Measurements from ENCODE around the gene CTTNBP2NL.
"Not testable (repeated sequence)": the region's sequence is repeated elsewhere in the genome, so short reads cannot be mapped to it uniquely, and the experiment has no call there.

The CTTNBP2NL gene

DNA sequence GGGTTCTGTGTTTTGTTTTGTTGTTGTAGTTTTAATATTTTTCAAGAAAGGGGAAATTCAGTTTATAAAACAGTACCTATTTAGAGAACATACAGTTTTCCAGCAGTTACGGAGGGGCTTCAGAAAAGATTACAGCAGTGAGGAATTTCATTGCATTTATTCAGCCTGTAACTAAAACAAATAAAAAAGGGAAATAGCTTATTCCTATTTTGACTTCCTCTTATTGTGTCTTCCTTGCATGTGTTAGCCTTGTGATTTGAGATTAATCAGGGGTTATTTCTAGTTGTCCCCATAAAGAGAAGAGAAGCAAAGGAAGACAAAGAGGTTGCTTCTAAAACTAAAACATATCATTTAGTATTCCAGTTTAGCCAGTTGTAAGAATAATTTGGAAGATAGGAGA, 35.0 kb downstream of the CTTNBP2NL start:
- no peak for DNase-seq

DNA sequence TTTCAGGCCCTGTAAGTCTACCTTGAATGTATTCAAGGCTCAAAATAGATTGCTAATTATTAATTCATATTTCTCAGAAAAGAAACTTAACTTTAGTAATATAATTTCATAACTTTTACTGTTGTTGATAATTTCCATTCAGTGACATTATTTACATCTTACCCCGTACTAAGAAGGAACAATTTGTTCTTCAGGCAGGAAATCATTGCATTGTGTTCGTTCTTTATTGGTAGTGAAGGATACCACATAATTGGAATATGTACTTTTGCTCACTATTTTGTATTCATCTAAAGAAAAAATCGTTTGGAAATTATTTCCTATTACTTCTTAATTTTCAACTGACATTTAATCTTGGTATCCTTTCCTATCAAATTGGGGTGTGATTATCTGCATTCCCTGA, 39.4 kb downstream of the CTTNBP2NL start:
- DNase-seq, result no peak

- DNase-seq, result no peak
Observed at GRCh38 chr1:112436384-112437156, 40.6 kb downstream of the CTTNBP2NL start.

DNA sequence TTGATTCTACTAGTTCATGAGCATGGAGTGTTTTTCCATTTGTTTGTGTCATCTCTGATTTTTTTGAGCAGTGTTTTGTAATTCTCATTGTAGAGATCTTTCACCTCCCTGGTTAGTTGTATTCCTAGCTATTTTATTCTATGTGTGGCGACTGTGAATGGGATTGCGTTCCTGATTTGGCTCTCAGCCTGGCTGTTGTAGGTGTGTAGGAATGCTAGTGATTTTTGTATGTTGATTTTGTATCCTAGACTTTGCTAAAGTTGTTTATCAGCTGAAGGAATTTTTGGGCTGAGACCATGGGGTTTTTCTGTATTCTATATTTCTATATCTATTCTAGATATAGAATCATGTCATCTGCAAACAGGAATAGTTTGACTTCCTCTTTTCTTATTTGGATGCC, 42.1 kb downstream of the CTTNBP2NL start:
- DNase-seq, result not testable (repeated sequence)

DNA sequence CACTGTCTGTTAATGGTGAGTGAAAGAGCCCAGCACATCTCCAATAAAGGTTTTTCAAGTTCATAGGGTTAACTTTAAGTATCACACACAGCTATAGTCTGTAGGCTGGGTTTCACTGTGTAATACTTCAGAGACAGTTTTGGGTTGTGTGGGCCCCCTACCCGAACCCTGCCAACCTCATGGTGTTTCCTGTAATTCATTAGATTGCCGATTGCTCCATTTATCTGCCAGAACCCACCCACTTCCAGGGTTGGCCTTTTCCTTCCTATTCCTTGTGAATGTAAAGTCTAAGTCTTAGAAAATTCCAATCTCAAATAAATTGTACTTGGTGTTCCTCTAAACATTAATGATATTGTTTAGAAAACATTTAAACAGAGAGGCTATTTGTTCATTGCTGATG, 43.6 kb downstream of the CTTNBP2NL start:
- no peak for DNase-seq

- no peak for DNase-seq
Observed at GRCh38 chr1:112440574-112440973, 44.6 kb downstream of the CTTNBP2NL start.

DNA sequence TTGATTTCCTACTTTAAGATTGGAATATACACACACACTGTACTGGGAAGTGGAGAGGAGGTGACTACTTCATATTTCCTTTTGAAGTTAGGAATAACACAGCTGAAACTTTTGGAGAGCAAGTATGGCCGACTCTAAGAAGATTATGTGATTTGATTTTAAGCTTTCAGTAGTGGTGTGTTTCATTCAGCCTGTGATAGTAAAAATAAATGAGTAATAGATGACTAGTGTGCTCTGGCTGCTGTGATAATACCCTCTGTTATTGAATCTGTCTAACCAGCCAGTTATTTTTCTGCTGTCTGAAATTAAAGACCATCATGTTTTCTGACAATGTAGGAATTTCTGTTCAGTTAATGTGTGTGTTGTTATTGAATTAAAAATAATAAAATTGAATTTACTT, 48.3 kb downstream of the CTTNBP2NL start:
- DNase-seq, result no peak

- DNase-seq, result no peak
Observed at GRCh38 chr1:112445596-112445995, 49.6 kb downstream of the CTTNBP2NL start.

GRCh38 chr1:112446411-112446810, 50.4 kb downstream of the CTTNBP2NL start:
- no peak for DNase-seq

- DNase-seq, result no peak
Observed at GRCh38 chr1:112448904-112449629, 53.1 kb downstream of the CTTNBP2NL start.

GRCh38 chr1:112449630-112449983, 53.6 kb downstream of the CTTNBP2NL start:
- no peak for DNase-seq

DNA sequence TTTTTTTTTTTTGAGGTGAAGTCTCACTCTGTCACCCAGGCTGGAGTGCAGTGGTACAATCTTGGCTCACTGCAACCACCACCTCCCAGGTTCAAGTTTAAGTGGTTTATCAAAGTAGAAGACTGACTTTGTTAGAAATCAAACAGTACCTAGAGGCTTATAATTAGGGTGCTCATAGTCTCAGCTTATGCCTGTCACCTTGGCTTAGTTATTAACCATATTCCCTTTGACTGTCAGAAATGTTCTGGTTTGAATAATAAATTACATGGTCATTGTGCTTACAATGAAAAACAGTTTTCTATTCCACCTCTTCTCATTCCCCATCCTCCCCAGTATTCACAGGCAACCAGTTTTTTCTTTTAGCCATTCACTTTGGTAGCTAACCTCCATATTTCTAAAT, 54.8 kb downstream of the CTTNBP2NL start:
- no peak for DNase-seq

DNA sequence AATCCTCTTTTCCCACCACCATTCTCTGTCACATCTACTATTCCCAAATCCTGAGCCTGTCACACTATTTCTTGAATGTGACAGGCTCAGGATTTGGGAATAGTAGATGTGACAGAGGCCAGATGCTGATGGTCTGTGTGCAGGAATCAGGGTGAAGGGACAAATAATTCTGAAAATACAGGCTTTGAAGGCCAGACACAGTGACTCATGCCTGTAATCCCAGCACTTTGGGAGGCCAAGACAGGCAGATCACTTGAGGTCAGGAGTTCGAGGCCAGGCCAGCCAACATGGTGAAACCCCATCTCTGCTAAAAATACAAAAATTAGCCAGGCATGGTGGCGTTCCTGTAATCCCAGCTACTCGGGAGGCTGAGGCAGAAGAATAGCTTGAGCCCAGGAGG, 55.3 kb downstream of the CTTNBP2NL start:
- DNase-seq, result not testable (repeated sequence)

- no peak for DNase-seq
Observed at GRCh38 chr1:112453876-112454275, 57.9 kb downstream of the CTTNBP2NL start.

DNA sequence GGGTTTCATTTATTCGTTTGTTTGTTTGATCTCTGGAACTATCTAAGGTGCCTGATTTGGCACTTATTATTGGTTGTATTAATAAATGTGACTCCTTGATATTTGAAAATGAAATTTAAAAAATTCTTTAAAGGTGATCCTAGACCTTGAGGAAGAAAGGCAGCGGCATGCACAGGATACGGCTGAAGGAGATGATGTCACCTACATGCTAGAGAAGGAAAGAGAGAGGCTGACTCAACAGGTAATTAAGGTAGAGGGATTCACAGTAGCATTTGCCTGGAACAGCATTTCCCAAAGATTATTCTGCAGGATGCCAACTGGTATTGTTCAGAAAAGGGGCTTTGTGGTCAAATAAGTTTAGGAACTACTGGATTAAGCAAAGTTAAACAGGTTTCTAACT, 58.3 kb downstream of the CTTNBP2NL start:
- no peak for DNase-seq

- no peak for DNase-seq
Observed at GRCh38 chr1:112457241-112457640, 61.2 kb downstream of the CTTNBP2NL start.

DNA sequence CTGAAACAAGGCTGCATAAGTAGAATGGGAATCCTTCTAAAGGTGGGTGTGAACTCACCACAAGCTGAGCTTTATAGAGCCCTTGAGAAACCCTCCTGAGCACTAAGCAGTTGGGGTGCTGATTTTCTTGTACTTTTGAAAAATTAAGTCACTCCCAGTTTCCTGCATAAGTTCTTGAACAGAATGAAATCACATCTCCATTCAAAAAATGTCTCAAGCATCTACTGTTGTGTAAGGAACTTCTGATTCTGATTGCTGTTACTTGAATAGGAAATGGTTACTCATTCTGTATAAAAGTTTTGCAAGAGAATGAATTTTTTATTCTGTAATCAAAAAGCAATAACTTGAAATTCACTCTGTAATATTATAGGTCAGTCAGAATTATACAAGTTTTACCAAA, 61.9 kb downstream of the CTTNBP2NL start:
- DNase-seq, result no peak

- DNase-seq, result no peak
Observed at GRCh38 chr1:112458756-112459155, 62.7 kb downstream of the CTTNBP2NL start.

DNA sequence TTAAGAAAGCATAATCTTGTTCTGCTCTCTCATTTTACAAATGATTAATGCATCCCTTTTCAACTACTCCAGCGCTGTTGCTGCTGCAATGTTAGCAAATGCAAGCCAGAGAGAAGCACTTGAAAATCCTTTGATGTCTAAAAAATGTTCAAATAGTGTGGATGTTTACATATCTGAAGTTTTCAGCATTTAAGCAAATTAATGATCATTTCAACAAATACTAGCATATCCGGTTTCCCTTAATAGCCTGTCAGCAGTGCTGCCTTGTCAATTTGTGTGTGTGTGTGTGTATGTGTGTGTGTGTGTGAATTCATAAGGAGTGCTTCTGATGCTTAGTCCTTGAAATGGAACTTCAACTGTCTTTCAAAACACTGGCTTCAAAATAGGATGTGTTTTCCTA, 64.6 kb downstream of the CTTNBP2NL start:
- no peak for DNase-seq

GRCh38 chr1:112461200-112461871, 65.3 kb downstream of the CTTNBP2NL start:
- no peak for DNase-seq

DNA sequence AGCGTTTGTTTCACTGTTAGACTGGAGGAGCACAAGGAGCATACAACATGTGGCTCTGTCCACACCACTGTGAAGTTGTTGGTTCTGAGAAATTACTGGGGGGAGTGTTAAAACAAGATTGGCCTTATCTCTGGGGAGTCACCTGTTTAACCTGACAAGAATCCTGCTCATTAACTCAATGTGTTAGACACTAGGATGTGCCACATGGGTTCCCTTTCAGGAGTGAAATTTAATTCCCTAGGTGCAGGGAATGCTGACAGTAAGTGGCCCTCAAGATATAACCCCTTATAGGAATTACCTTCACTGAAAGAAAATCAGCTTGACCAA, 66.9 kb downstream of the CTTNBP2NL start:
- no peak for DNase-seq

- DNase-seq, result no peak
Observed at GRCh38 chr1:112464501-112464900, 68.5 kb downstream of the CTTNBP2NL start.

DNA sequence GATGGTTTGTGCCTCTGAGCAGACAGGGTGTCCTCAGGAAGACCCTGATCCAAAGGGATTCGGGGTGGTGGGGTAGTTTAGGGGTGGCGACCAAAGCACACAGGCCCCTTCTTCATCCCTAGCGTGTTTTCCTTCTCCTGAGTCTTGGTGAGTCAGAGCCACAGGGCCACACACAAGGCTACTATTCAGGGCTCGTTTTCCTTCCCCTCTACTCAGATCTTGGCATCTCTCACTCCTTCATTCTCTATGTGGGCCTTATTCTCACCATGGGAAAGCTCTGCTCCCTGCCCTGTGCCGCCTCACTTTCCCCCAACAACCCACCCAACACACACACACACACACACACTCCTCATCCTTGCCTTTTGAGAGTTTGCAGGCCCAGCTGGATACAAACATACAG, 69.1 kb downstream of the CTTNBP2NL start:
- no peak for DNase-seq

DNA sequence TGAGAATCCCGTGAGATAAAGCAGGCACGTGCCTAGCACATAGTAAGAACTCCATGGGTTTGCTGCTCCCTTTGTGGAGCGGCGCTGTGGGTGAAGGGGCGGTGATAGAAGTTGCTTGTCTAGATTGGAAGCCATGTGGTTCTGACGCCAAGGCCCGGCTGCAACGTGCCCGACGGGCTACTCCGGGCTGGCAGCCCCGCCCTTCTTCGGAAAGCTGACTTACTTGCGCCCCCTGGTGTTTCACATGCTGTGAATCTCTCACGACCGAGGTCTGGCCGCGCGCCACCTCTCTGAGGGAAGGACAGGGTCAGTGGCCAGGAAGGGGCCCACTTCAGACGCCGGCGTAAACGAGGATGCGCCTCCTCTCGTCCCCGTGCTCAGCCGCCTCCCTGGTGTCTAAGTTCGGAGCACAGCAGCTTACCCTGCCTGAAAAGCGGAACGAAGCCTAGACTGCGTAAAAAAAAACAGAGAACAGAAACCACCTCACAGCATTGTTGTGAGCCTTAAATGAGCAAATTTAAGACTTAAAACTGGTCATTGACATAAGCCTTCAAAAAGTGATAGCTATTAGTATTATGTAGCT, 70.2 kb downstream of the CTTNBP2NL start:
- DNase-seq, result peak; percentile 62 to 85 (median 74)
